Thyroid gland (tissue), 4 donors: Measurements from ENCODE around the gene JHY.

ENCODE experiments used
- POLR2A ChIP-seq, 2 donors: fragments of 450-650 bp; IDR thresholded peaks; one replicate each; pipeline ENCODE4 v1.6.1; 2017; ENCODE audit warnings: antibody characterized with exemption in 2 of 2, mild to moderate bottlenecking in 2 of 2, moderate library complexity in 1 of 2
- TF ChIP-seq, protein P1 (sequence below), 6 experiments: fragments of 200-600 bp in 3 of 6; fragments of 450-650 bp in 3 of 6; sonication (generic) in 3 of 6; IDR thresholded peaks; one replicate each; pipeline ENCODE4 v1.5.1; 2016 to 2019; ENCODE audit warnings: antibody characterized with exemption in 6 of 6, mild to moderate bottlenecking in 2 of 6, inconsistent platforms in 1 of 6, moderate library complexity in 1 of 6

DNA sequence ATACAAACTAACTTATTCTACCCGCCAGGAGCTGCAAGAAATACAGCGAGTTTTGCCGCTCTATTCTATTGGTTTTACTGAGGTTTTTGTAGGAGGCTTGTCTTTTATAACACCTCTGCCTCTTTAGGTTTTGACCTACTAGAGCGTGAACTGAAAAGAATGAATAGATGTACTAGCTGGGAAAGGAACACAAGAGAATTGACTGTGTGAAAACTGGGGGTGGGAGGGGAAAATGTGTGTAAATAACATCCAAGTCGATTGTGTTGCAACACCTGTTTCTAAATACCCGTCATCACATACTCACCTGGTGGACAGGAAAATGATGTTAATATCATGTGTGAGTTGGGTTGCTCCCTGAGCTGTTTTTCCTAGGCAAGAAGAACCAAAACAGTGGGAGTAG, 12.9 kb upstream of the JHY start:
- TF ChIP-seq, protein P1, sequence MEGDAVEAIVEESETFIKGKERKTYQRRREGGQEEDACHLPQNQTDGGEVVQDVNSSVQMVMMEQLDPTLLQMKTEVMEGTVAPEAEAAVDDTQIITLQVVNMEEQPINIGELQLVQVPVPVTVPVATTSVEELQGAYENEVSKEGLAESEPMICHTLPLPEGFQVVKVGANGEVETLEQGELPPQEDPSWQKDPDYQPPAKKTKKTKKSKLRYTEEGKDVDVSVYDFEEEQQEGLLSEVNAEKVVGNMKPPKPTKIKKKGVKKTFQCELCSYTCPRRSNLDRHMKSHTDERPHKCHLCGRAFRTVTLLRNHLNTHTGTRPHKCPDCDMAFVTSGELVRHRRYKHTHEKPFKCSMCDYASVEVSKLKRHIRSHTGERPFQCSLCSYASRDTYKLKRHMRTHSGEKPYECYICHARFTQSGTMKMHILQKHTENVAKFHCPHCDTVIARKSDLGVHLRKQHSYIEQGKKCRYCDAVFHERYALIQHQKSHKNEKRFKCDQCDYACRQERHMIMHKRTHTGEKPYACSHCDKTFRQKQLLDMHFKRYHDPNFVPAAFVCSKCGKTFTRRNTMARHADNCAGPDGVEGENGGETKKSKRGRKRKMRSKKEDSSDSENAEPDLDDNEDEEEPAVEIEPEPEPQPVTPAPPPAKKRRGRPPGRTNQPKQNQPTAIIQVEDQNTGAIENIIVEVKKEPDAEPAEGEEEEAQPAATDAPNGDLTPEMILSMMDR (IDR thresholded peaks at IDR 0.05): no peak
- no peak for TF ChIP-seq POLR2A (IDR thresholded peaks at IDR 0.05)
